GM18520 (cell line): ENCODE results near the gene RNF222.
"Not testable (repeated sequence)": the region's sequence is repeated elsewhere in the genome, so short reads cannot be mapped to it uniquely, and the experiment has no call there.

ENCODE experiments used
- ATAC-seq: cut with Tn5 transposase; IDR thresholded peaks from one replicate; pipeline ENCODE4 v1.9.1; 2021; ENCODE audit not compliant: unreplicated experiment

Gene RNF222

GRCh38 chr17:8347001-8347400 is 50.6 kb downstream of the RNF222 start:
- not testable (repeated sequence) for ATAC-seq

- no peak for ATAC-seq
These were observed 51.5 kb downstream of the RNF222 start for GRCh38 chr17:8345951-8346665.

GRCh38 chr17:8345052-8345690 is 52.5 kb downstream of the RNF222 start:
- ATAC-seq: no peak

- no peak for ATAC-seq
These were observed 56.2 kb downstream of the RNF222 start for GRCh38 chr17:8341456-8341855.
